MG63 (cell line): ENCODE data around the gene ORAI3. TPM values are rescaled to one million over a fixed set of nuclear protein-coding genes. Genes with fewer than 3 reads are reported as not detected.
A peak's percentile ranks its signal among the peaks of the same experiment; 100 is the strongest.
"Not testable (repeated sequence)": the region's sequence is repeated elsewhere in the genome, so short reads cannot be mapped to it uniquely, and the experiment has no call there.

Experiments
- DNase-seq: peaks from one replicate; pipeline ENCODE4 v3.0.0-alpha.2; 2020
- H3K27me3 ChIP-seq: fragments of 250-450 bp; sonication (Bioruptor Pico); 2 replicates; pipeline ENCODE4 v1.5.1; 2020; ENCODE audit warnings: mild to moderate bottlenecking, moderate library complexity
- H3K36me3 ChIP-seq: fragments of 250-450 bp; sonication (Bioruptor Pico); 2 replicates; pipeline ENCODE4 v1.5.1; 2020; ENCODE audit warnings: mild to moderate bottlenecking, moderate library complexity
- H3K4me3 ChIP-seq: fragments of 250-450 bp; sonication (Bioruptor Pico); 2 replicates; pipeline ENCODE4 v1.5.1; 2020; ENCODE audit warnings: mild to moderate bottlenecking, moderate library complexity
- H3K9me3 ChIP-seq: fragments of 250-450 bp; sonication (Bioruptor Pico); 2 replicates; pipeline ENCODE4 v1.5.1; 2020; ENCODE audit warnings: mild to moderate bottlenecking, moderate library complexity
- total RNA-seq: library from RNA; depleted of rRNA; stranded (reverse); fragments of >200 nt; shearing (Covaris generic); gene quantifications from 2 replicates; pipeline ENCODE4 v1.2.3, GENCODE V29; 2014; ENCODE audit warnings: low replicate concordance

Gene ORAI3
- total RNA-seq, 1 experiment from 2014 or later: 4.2 TPM

- Histone ChIP-seq H3K9me3 (no peaks in the 10 kb centered on the region), H3K36me3 (peaks cover 61% of the 10 kb centered on the region), H3K27me3 (no peaks in the 10 kb centered on the region), H3K4me3 (no peak overlapping the region)
- DNase-seq: no peak
These were observed 13.9 kb upstream of the ORAI3 start for GRCh38 chr16:30934827-30935557.

DNA sequence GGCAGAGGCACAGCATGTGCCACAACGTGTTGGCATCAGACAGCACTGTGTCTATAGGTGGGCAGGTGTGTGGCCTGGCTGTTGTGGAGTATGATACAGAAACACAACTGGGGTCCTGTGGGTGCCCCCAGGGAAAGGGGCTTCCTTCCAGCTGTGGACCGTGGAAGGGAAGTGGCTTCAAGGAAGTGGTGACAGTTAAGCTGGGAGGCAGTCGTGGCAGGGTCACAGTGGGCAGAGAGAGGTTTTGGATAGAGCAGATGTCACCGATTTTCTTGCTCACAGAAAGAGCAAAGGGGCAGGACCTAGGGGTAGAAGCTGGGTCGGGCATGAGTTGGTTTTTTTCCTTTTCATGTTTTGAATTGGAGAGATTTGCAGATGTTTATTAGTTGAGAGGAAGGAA is 11.2 kb upstream of the ORAI3 start:
- Histone ChIP-seq H3K27me3 (no peaks in the 10 kb centered on the region), H3K36me3 (peaks cover 64% of the 10 kb centered on the region), H3K9me3 (no peaks in the 10 kb centered on the region), H3K4me3 (no peak overlapping the region)
- DNase-seq: no peak

- not testable (repeated sequence) for H3K4me3 ChIP-seq, H3K27me3 ChIP-seq, H3K9me3 ChIP-seq, DNase-seq
- peaks cover 71% of the 10 kb centered on the region for H3K36me3 ChIP-seq
These were observed 9.3 kb upstream of the ORAI3 start for GRCh38 chr16:30939571-30939970.

GRCh38 chr16:30941600-30942425 is 7.1 kb upstream of the ORAI3 start:
- peaks cover 61% of the 10 kb centered on the region for H3K36me3 ChIP-seq
- peak; percentile 63 for DNase-seq
- H3K4me3 ChIP-seq: no peak overlapping the region
- H3K9me3 ChIP-seq: no peaks in the 10 kb centered on the region
- H3K27me3 ChIP-seq: no peaks in the 10 kb centered on the region

GRCh38 chr16:30942426-30942806 is 6.5 kb upstream of the ORAI3 start:
- Histone ChIP-seq H3K4me3 (no peak overlapping the region), H3K9me3 (no peaks in the 10 kb centered on the region), H3K27me3 (no peaks in the 10 kb centered on the region), H3K36me3 (peaks cover 61% of the 10 kb centered on the region)
- no peak for DNase-seq

- DNase-seq: no peak
- Histone ChIP-seq H3K9me3 (no peaks in the 10 kb centered on the region), H3K4me3 (no peak overlapping the region), H3K36me3 (peaks cover 52% of the 10 kb centered on the region), H3K27me3 (no peaks in the 10 kb centered on the region)
These were observed 4.5 kb upstream of the ORAI3 start for GRCh38 chr16:30944352-30944751.

- no peaks in the 10 kb centered on the region for H3K27me3 ChIP-seq
- H3K9me3 ChIP-seq: no peaks in the 10 kb centered on the region
- H3K4me3 ChIP-seq: no peak overlapping the region
- DNase-seq: no peak
- H3K36me3 ChIP-seq: peaks cover 32% of the 10 kb centered on the region
These were observed 2.0 kb upstream of the ORAI3 start for GRCh38 chr16:30946671-30947540.

GRCh38 chr16:30947541-30947858 is 1.4 kb upstream of the ORAI3 start:
- Histone ChIP-seq H3K9me3 (no peaks in the 10 kb centered on the region), H3K4me3 (no peak overlapping the region), H3K36me3 (peaks cover 27% of the 10 kb centered on the region), H3K27me3 (no peaks in the 10 kb centered on the region)
- no peak for DNase-seq

- H3K27me3 ChIP-seq: no peaks in the 10 kb centered on the region
- peak overlapping the region; percentile 58; the same call in 1 of the 2 replicates for H3K4me3 ChIP-seq
- DNase-seq: peak; percentile 68
- H3K9me3 ChIP-seq: no peaks in the 10 kb centered on the region
- peaks cover 21% of the 10 kb centered on the region for H3K36me3 ChIP-seq
These were observed 805 bp upstream of the ORAI3 start for GRCh38 chr16:30947859-30948666.

GRCh38 chr16:30949650-30950515 is 1.0 kb downstream of the ORAI3 start:
- peak; percentile 77 for DNase-seq
- peaks cover 9% of the 10 kb centered on the region for H3K36me3 ChIP-seq
- H3K9me3 ChIP-seq: no peaks in the 10 kb centered on the region
- H3K4me3 ChIP-seq: peak overlapping the region; percentile 58
- no peaks in the 10 kb centered on the region for H3K27me3 ChIP-seq

GRCh38 chr16:30950516-30951065 is 1.7 kb downstream of the ORAI3 start:
- no peaks in the 10 kb centered on the region for H3K9me3 ChIP-seq
- H3K36me3 ChIP-seq: peaks cover 6% of the 10 kb centered on the region; the same call in 1 of the 2 replicates
- H3K27me3 ChIP-seq: no peaks in the 10 kb centered on the region
- DNase-seq: no peak
- no peak overlapping the region for H3K4me3 ChIP-seq

- H3K4me3 ChIP-seq: no peak overlapping the region
- H3K27me3 ChIP-seq: no peaks in the 10 kb centered on the region
- no peaks in the 10 kb centered on the region for H3K9me3 ChIP-seq
- H3K36me3 ChIP-seq: peaks cover 6% of the 10 kb centered on the region; the same call in 1 of the 2 replicates
- DNase-seq: no peak
These were observed 2.3 kb downstream of the ORAI3 start for GRCh38 chr16:30951193-30951592.

- Histone ChIP-seq H3K36me3 (peaks cover 5% of the 10 kb centered on the region; the same call in 1 of the 2 replicates), H3K4me3 (no peak overlapping the region), H3K27me3 (no peaks in the 10 kb centered on the region), H3K9me3 (no peaks in the 10 kb centered on the region)
- peak; percentile 88 for DNase-seq
These were observed 2.9 kb downstream of the ORAI3 start for GRCh38 chr16:30951750-30952149.

DNA sequence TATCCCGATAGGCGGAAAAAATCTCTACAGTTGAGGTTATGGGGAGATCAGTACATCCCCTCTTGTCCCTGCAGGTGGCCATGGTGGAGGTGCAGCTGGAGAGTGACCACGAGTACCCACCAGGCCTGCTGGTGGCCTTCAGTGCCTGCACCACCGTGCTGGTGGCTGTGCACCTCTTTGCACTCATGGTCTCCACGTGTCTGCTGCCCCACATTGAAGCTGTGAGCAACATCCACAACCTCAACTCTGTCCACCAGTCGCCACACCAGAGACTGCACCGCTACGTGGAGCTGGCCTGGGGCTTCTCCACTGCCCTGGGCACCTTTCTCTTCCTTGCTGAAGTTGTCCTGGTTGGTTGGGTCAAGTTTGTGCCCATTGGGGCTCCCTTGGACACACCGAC is 4.2 kb downstream of the ORAI3 start:
- no peak overlapping the region for H3K4me3 ChIP-seq
- DNase-seq: no peak
- no peaks in the 10 kb centered on the region; the same call in 1 of the 2 replicates for H3K36me3 ChIP-seq
- H3K9me3 ChIP-seq: no peaks in the 10 kb centered on the region
- H3K27me3 ChIP-seq: no peaks in the 10 kb centered on the region

- no peaks in the 10 kb centered on the region for H3K9me3 ChIP-seq
- DNase-seq: peak; percentile 71
- H3K27me3 ChIP-seq: no peaks in the 10 kb centered on the region
- H3K4me3 ChIP-seq: no peak overlapping the region
- H3K36me3 ChIP-seq: peaks cover 1% of the 10 kb centered on the region
These were observed 4.8 kb downstream of the ORAI3 start for GRCh38 chr16:30953511-30954124.
